ENCODE measurements around the gene MYO16. TPM values are rescaled to one million over a fixed set of nuclear protein-coding genes. Genes with fewer than 3 reads are reported as not detected.

The MYO16 gene
- total RNA-seq, 1 donor: not detected

DNA sequence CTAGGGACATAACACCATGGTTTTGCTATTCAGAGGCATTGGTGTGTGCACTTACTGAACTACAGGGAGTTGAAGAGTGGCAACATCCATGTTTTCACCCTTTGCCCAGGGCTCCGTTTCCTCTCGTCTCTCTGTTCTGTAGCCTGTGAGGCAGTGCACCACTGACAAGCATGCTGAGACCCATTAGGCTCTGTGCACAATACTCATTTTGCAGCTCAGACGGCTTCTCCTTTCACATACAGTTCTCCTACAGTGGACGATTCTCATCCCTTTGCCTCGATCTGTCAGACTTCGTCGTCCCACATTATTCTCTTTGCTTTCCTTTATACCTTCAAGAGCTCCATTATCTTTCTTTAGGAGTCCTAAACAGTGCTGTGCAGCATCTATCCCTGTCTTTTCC is 403.7 kb downstream of the MYO16 start:
- no peak overlapping the region for H3K27ac ChIP-seq (ENCODE audit: low read depth, low read length)
- H3K36me3 ChIP-seq (ENCODE audit: insufficient read depth, low read length): no peaks in the 10 kb centered on the region
- no peak overlapping the region for H2AFZ ChIP-seq (ENCODE audit: low read length)
- TF ChIP-seq, protein P1, sequence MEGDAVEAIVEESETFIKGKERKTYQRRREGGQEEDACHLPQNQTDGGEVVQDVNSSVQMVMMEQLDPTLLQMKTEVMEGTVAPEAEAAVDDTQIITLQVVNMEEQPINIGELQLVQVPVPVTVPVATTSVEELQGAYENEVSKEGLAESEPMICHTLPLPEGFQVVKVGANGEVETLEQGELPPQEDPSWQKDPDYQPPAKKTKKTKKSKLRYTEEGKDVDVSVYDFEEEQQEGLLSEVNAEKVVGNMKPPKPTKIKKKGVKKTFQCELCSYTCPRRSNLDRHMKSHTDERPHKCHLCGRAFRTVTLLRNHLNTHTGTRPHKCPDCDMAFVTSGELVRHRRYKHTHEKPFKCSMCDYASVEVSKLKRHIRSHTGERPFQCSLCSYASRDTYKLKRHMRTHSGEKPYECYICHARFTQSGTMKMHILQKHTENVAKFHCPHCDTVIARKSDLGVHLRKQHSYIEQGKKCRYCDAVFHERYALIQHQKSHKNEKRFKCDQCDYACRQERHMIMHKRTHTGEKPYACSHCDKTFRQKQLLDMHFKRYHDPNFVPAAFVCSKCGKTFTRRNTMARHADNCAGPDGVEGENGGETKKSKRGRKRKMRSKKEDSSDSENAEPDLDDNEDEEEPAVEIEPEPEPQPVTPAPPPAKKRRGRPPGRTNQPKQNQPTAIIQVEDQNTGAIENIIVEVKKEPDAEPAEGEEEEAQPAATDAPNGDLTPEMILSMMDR (IDR thresholded peaks at IDR 0.05; ENCODE audit: extremely low read depth, low read depth, low read length): no peak
- no peaks in the 10 kb centered on the region for H3K4me1 ChIP-seq (ENCODE audit: insufficient read depth, low read length)
- H3K79me2 ChIP-seq (ENCODE audit: insufficient read depth, low read length): no peaks in the 10 kb centered on the region
- no peaks in the 10 kb centered on the region for H3K9me3 ChIP-seq (ENCODE audit: low read depth, low read length)
- DNase-seq (ENCODE audit: insufficient read length, low spot score, missing footprints): no peak
- H4K20me1 ChIP-seq (ENCODE audit: insufficient read depth, low read length): no peaks in the 10 kb centered on the region
- H3K4me3 ChIP-seq (ENCODE audit: insufficient read depth, low read length): no peak overlapping the region
- H3K27me3 ChIP-seq (ENCODE audit: insufficient read depth, low read length): no peaks in the 10 kb centered on the region
- H3K4me2 ChIP-seq (ENCODE audit: insufficient read depth, low read length): no peak overlapping the region

DNA sequence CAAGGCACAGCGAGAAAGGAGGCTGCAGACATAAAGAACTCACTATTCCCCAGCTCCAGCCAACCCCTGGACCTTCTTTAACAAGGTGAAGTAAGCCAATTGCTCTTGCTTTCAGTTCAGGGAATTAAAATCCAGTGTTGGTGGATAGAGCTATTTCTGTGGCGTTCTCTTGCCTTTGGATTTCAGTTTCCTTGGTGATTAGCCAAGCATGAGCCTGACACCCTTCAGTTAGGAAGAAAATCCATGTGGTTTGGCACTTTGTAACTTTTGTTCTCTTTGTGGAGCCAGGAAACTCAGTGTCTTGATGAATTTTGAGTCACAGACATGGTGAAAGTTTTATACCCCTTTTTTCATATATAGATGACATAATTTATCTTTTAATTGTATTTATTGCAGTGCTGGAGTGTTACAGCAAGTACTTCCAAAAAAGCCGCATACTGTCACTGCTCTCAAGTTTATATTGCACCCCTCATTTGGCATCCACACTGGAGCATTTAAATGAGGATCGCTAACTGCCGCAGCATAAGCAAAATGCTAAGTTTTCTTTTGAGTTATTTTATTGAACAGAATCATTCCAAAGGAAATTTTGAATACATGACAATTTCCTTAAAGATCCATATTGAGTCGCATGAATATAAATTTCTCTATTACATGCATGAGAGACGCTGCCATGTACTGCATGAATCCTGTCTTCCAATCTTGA is 406.8 kb downstream of the MYO16 start:
- Histone ChIP-seq H2AFZ (ENCODE audit: low read length) (no peak overlapping the region), H3K4me1 (ENCODE audit: insufficient read depth, low read length) (no peaks in the 10 kb centered on the region), H3K27ac (ENCODE audit: low read depth, low read length) (no peak overlapping the region), H4K20me1 (ENCODE audit: insufficient read depth, low read length) (no peaks in the 10 kb centered on the region), H3K4me2 (ENCODE audit: insufficient read depth, low read length) (no peak overlapping the region), H3K79me2 (ENCODE audit: insufficient read depth, low read length) (no peaks in the 10 kb centered on the region), H3K4me3 (ENCODE audit: insufficient read depth, low read length) (no peak overlapping the region), H3K36me3 (ENCODE audit: insufficient read depth, low read length) (no peaks in the 10 kb centered on the region), H3K27me3 (ENCODE audit: insufficient read depth, low read length) (no peaks in the 10 kb centered on the region), H3K9me3 (ENCODE audit: low read depth, low read length) (no peaks in the 10 kb centered on the region)
- TF ChIP-seq, protein P1 (IDR thresholded peaks at IDR 0.05; ENCODE audit: extremely low read depth, low read depth, low read length): no peak
- DNase-seq (ENCODE audit: insufficient read length, low spot score, missing footprints): no peak

DNA sequence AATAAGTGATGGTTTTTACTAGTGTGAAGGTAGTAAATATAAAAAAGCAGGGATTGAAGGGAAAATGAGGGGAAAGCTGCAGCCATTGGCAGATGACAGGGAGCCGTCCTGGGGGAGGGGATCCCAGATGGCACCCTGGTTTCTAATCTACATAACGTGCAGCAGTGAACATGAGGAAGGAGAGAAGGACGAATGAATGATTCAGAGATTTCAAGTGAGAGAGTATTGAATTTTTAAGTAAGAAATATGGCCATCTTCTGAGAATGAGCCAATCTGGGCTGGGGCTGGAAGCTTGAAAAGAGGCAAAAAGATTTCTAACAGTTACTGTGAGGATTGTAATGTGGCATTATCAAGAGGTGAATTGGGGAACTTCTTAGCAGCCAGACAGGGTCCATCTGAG is 414.2 kb downstream of the MYO16 start:
- Histone ChIP-seq H3K27ac (ENCODE audit: low read depth, low read length) (no peak overlapping the region), H3K4me2 (ENCODE audit: insufficient read depth, low read length) (no peak overlapping the region), H3K4me1 (ENCODE audit: insufficient read depth, low read length) (no peaks in the 10 kb centered on the region), H3K36me3 (ENCODE audit: insufficient read depth, low read length) (no peaks in the 10 kb centered on the region), H3K79me2 (ENCODE audit: insufficient read depth, low read length) (no peaks in the 10 kb centered on the region), H4K20me1 (ENCODE audit: insufficient read depth, low read length) (no peaks in the 10 kb centered on the region), H2AFZ (ENCODE audit: low read length) (no peak overlapping the region), H3K9me3 (ENCODE audit: low read depth, low read length) (no peaks in the 10 kb centered on the region), H3K4me3 (ENCODE audit: insufficient read depth, low read length) (no peak overlapping the region), H3K27me3 (ENCODE audit: insufficient read depth, low read length) (no peaks in the 10 kb centered on the region)
- no peak for DNase-seq (ENCODE audit: insufficient read length, low spot score, missing footprints)
- TF ChIP-seq, protein P1 (IDR thresholded peaks at IDR 0.05; ENCODE audit: extremely low read depth, low read depth, low read length): no peak

DNA sequence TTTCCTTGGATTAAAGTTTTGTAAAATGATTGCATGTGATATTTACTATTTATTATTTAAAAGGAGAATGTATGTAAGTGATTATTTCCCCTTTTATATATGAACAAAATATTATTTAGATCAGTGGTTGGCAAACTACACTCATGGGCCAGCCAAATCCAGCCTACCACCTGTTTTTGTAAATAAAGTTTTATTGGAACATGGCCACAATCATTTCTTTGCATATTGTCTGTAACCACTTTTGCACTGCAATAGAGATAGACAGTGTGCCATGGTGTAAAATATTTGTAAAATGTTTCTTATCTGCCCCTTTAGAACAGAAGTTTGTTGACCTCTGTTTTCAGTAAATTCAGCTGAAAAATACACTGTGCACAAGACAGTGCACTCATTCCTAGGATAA is 426.4 kb downstream of the MYO16 start:
- TF ChIP-seq, protein P1 (IDR thresholded peaks at IDR 0.05; ENCODE audit: extremely low read depth, low read depth, low read length): no peak
- H2AFZ ChIP-seq (ENCODE audit: low read length): no peak overlapping the region

More for the DNA sequence above, 426.4 kb downstream of the MYO16 start:
- no peaks in the 10 kb centered on the region for H3K36me3 ChIP-seq (ENCODE audit: insufficient read depth, low read length)
- no peak for DNase-seq (ENCODE audit: insufficient read length, low spot score, missing footprints)
- H3K9me3 ChIP-seq (ENCODE audit: low read depth, low read length): no peaks in the 10 kb centered on the region
- no peaks in the 10 kb centered on the region for H3K79me2 ChIP-seq (ENCODE audit: insufficient read depth, low read length)
- H3K27me3 ChIP-seq (ENCODE audit: insufficient read depth, low read length): no peaks in the 10 kb centered on the region
- no peak overlapping the region for H3K4me3 ChIP-seq (ENCODE audit: insufficient read depth, low read length)
- no peaks in the 10 kb centered on the region for H3K4me1 ChIP-seq (ENCODE audit: insufficient read depth, low read length)
- H3K27ac ChIP-seq (ENCODE audit: low read depth, low read length): no peak overlapping the region
- H4K20me1 ChIP-seq (ENCODE audit: insufficient read depth, low read length): no peaks in the 10 kb centered on the region
- no peak overlapping the region for H3K4me2 ChIP-seq (ENCODE audit: insufficient read depth, low read length)

Data from osteoblast (primary cell).